ENCODE results near the gene MYCL. TPM values are rescaled to one million over a fixed set of nuclear protein-coding genes. Genes with fewer than 3 reads are reported as not detected.
A peak's percentile ranks its signal among the peaks of the same experiment; 100 is the strongest.

Gene MYCL
- polyA plus RNA-seq, 3 donors, result 24.8 to 84.0 (median 74.7) TPM

DNA sequence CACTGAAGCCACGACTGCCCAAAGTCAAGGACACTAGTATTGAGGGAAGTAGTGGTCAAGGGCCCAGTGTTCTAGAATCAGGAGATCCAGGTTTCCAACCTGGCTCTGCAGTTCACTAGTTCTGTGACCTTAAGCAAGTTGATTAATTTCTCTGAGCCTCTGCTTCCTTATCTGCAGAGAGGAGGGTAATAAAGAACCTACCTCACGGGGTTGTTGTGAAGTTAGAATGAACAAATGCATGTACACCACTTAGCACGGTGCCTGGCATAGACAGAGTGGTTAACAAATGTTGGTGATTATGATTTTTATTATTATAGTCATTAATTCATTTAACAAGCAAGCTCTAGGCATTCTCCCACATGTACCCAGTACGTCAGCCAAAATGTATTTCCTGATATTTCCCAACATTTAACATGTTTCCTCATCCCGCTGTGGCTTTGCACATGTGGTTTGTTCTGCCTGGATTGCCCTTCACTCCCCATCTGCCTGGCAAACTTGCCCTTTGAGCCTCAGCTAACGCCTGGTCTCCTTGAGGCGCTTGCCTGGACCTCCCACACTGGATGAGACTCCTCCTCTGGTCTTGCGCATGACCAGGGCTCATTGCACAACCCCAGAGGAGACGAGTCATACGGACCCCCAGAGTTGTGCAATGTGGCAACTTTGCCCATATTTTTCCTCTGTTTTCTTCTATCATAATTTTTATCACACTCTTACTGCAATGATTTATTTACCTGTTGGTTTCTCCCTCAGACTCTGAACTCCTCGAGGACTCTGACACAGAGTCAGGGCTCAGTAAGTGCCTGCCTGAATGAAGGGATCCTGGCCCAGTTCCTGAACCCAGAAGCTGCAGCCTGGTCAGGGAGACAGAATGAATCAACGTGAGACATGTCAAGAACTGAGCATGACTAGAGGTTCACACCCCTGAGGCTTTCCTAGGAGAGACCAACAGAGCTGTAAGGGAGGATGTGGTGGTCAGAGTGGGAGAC lies 32.5 kb upstream of the MYCL start:
- H3K79me2 ChIP-seq (ENCODE audit: insufficient read depth, low read length), result peaks cover 7% of the 10 kb centered on the region
- TF ChIP-seq, protein P1, sequence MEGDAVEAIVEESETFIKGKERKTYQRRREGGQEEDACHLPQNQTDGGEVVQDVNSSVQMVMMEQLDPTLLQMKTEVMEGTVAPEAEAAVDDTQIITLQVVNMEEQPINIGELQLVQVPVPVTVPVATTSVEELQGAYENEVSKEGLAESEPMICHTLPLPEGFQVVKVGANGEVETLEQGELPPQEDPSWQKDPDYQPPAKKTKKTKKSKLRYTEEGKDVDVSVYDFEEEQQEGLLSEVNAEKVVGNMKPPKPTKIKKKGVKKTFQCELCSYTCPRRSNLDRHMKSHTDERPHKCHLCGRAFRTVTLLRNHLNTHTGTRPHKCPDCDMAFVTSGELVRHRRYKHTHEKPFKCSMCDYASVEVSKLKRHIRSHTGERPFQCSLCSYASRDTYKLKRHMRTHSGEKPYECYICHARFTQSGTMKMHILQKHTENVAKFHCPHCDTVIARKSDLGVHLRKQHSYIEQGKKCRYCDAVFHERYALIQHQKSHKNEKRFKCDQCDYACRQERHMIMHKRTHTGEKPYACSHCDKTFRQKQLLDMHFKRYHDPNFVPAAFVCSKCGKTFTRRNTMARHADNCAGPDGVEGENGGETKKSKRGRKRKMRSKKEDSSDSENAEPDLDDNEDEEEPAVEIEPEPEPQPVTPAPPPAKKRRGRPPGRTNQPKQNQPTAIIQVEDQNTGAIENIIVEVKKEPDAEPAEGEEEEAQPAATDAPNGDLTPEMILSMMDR (IDR thresholded peaks at IDR 0.05), result no peak
- H3K27ac ChIP-seq (ENCODE audit: low read depth in 1 of 2, low read length in 2 of 2), result peak overlapping the region; percentile 95 to 97
- Mint-ChIP-seq H3K4me1 (peaks cover 83% of the 10 kb centered on the region), H3K36me3 (peaks cover 0 to 2% of the 10 kb centered on the region in 2 donors), H3K27me3 (ENCODE audit: low read depth in 3 of 3) (peaks cover 0 to 5% (median 2%) of the 10 kb centered on the region in 3 donors), H3K4me3 (peak overlapping the region; percentile 25 to 78), H3K27ac (peak overlapping the region; percentile 96 to 100 (median 99)), H3K9me3 (peaks cover 0 to 3% (median 0%) of the 10 kb centered on the region in 7 donors)
- H4K20me1 ChIP-seq (ENCODE audit: insufficient read depth, low read length), result no peaks in the 10 kb centered on the region
- H3K27me3 ChIP-seq (ENCODE audit: control insufficient read depth in 2 of 2, insufficient read depth in 2 of 2, low read length in 2 of 2), result no peaks in the 10 kb centered on the region
- peaks cover 87 to 94% of the 10 kb centered on the region in 2 donors for H3K4me1 ChIP-seq (ENCODE audit: control insufficient read depth in 1 of 2, insufficient read depth in 2 of 2, low read length in 2 of 2)
- H2AFZ ChIP-seq (ENCODE audit: insufficient read depth, low read depth, low read length, poor library complexity, severe bottlenecking), result no peak overlapping the region
- peak overlapping the region; percentile 57 for H3K9ac ChIP-seq (ENCODE audit: insufficient read depth, low read length, poor library complexity, severe bottlenecking)
- peak; percentile 95 to 99 (median 95) for DNase-seq
- 4% methylated on average over 10 of the region's 12 CpGs for WGBS (ENCODE audit: insufficient coverage)
- H3K4me2 ChIP-seq (replicated peaks; ENCODE audit: extremely low read depth, low read length, poor library complexity, severe bottlenecking), result peak overlapping the region; percentile 49
- intact Hi-C loops (cut with micrococcal nuclease), result no loop called here
- no peaks in the 10 kb centered on the region for H3K36me3 ChIP-seq (replicated peaks in 1 of 2; ENCODE audit: control insufficient read depth in 1 of 2, insufficient read depth in 2 of 2, low read length in 2 of 2)
- no peaks in the 10 kb centered on the region for H3K9me3 ChIP-seq (replicated peaks in 1 of 2; ENCODE audit: control insufficient read depth in 1 of 2, insufficient read depth in 1 of 2, low read length in 2 of 2)
- H3K4me3 ChIP-seq (replicated peaks in 1 of 3; ENCODE audit: low read depth in 2 of 3, low read length in 3 of 3), result peak overlapping the region in 1 of 3 experiments; percentile 51

DNA sequence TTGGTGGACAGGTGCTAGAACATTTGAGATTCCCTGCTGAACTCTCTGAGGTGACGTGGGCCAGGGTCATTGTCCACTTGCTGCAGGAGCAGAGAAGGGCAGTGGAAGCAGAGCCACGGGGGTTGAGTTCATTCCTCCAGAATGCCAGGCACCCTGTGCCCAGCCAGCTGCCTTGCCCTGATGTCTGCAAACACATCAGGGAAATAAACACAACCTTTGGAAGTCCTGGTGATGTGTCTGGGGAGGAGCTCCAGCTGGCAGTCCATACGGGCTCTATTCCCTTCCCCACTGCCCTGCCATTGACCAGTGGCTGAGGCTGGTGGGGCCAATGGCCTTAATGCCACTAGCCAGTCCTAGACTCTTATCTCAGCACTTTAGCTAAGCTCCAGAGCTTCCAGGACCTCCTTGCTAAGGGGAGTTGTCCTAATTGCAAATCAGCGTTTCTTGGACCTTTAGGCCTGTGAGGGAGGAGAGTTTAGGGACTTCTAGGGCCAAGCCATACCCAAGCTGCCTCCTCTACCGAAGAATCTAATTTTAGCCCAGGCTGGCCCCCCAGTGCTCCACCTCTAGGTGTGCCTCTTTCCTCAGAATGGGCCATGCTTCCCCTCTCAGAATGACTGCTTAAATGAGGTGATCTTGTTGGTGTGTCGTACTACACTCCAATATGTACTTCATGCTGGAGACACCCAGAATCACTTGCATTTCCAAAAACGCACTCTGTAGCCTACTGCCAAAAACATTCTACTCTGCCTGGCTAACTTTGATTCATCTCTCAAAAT lies 27.3 kb upstream of the MYCL start:
- intact Hi-C loops (cut with micrococcal nuclease), result no loop called here
- peaks cover 0 to 7% (median 2%) of the 10 kb centered on the region in 3 donors for H3K27me3 Mint-ChIP-seq (ENCODE audit: low read depth in 3 of 3)
- H3K9me3 Mint-ChIP-seq, result peaks cover 0 to 3% (median 0%) of the 10 kb centered on the region in 7 donors
- Histone ChIP-seq H3K79me2 (ENCODE audit: insufficient read depth, low read length) (no peaks in the 10 kb centered on the region), H3K4me2 (replicated peaks; ENCODE audit: extremely low read depth, low read length, poor library complexity, severe bottlenecking) (no peak overlapping the region), H3K27me3 (ENCODE audit: control insufficient read depth in 2 of 2, insufficient read depth in 2 of 2, low read length in 2 of 2) (no peaks in the 10 kb centered on the region), H3K4me1 (ENCODE audit: control insufficient read depth in 1 of 2, insufficient read depth in 2 of 2, low read length in 2 of 2) (peaks cover 72 to 79% of the 10 kb centered on the region in 2 donors), H3K9me3 (replicated peaks in 1 of 2; ENCODE audit: control insufficient read depth in 1 of 2, insufficient read depth in 1 of 2, low read length in 2 of 2) (no peaks in the 10 kb centered on the region), H3K4me3 (replicated peaks in 1 of 3; ENCODE audit: low read depth in 2 of 3, low read length in 3 of 3) (no peak overlapping the region), H3K36me3 (replicated peaks in 1 of 2; ENCODE audit: control insufficient read depth in 1 of 2, insufficient read depth in 2 of 2, low read length in 2 of 2) (no peaks in the 10 kb centered on the region), H4K20me1 (ENCODE audit: insufficient read depth, low read length) (no peaks in the 10 kb centered on the region), H2AFZ (ENCODE audit: insufficient read depth, low read depth, low read length, poor library complexity, severe bottlenecking) (no peak overlapping the region), H3K27ac (ENCODE audit: low read depth in 1 of 2, low read length in 2 of 2) (no peak overlapping the region), H3K9ac (ENCODE audit: insufficient read depth, low read length, poor library complexity, severe bottlenecking) (no peak overlapping the region)
- TF ChIP-seq, protein P1 (IDR thresholded peaks at IDR 0.05), result no peak
- peaks cover 75% of the 10 kb centered on the region for H3K4me1 Mint-ChIP-seq
- H3K4me3 Mint-ChIP-seq, result no peak overlapping the region
- DNase-seq, result no peak
- 88% methylated on average over 3 of the region's 7 CpGs for WGBS (ENCODE audit: insufficient coverage)
- no peak overlapping the region for H3K27ac Mint-ChIP-seq
- H3K36me3 Mint-ChIP-seq, result peaks cover 0 to 6% of the 10 kb centered on the region in 2 donors
